Stimulated activated CD4-positive, alpha-beta T cell treated with anti-CD3 and anti-CD28 coated beads, TNF-alpha, amount 100 ng/mL, for 48 hours (primary cell): ENCODE results near the gene DBNDD1.
"Not testable (repeated sequence)": the region's sequence is repeated elsewhere in the genome, so short reads cannot be mapped to it uniquely, and the experiment has no call there.

ENCODE experiments used
- DNase-seq, 3 donors: peaks; one replicate each; pipeline ENCODE4 v3.0.0-alpha.2; 2020; ENCODE audit warnings: low read depth in 3 of 3

Gene DBNDD1, protein sequence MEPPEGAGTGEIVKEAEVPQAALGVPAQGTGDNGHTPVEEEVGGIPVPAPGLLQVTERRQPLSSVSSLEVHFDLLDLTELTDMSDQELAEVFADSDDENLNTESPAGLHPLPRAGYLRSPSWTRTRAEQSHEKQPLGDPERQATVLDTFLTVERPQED

DNA sequence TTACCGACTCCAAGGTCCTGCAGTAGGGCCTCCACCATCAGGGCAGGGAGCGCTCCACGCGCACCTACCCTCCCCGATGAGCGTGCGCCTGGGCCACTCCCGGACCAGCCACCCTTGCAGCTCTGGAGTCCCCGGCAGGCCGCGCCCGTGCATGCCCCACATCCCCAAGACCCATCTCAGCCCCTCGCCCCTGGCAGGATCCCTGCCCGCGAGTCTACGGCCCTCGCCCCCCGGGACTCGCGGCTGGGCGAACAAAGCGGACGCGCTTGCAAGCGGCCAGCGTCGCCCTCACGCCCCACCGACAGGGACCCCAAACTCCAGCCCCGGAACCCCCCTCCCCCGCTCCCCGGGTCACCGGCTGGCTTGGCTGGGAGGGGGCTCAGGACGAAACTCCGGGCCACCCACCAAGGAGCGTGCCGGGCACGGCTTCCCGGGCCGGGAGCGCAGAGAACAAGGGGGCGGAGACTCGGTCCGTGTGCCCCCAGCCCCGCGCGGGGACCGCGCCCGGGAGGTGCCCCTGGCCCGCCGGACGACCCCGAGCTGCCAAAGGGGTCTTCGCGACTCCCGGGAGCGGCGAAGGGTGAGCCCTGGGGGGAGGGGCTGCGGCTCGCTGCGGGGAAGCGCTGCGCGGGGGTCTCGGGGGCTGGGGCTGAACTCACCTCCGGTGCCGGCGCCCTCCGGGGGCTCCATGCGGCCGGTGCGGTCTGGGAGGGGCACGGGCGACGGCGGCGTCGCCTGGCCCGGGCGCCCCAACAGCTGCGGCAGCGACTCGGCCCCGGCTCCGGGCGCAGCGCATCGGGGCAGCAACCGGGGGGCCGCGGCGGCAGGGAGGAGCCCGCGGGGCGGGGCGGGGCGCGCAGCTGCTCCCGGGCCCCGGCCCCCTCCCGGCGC lies at the start of gene DBNDD1:
DBNDD1 (minus strand) TSS at position 805 of the 891 bp plus-strand sequence; CDS start at position 690, 115 bp downstream.
- no peak for DNase-seq

GRCh38 chr16:90061437-90061836 lies 42.2 kb upstream of the DBNDD1 start:
- DNase-seq, result no peak

DNA sequence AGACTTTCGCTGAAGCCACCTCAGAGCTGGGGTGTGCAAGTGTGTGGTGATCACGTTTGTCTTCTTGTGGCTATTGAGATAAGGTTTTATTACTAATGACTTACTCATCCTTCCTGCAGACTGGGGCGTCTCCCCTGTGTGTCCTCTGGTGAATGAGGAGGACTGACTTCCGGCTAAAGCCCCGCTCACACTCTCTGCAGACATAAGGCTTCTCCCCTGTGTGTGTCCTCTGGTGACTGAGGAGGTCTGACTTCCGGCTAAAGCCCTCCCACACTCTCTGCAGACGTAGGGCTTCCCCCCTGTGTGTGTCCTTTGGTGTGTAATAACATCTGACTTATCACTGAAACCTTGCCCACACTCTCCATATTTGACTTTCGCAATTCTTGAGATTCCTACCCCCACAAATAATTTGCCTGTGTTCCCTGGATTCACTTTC lies 38.5 kb upstream of the DBNDD1 start:
- DNase-seq, result peak in 2 of 3 donors; percentile 15 to 20

DNA sequence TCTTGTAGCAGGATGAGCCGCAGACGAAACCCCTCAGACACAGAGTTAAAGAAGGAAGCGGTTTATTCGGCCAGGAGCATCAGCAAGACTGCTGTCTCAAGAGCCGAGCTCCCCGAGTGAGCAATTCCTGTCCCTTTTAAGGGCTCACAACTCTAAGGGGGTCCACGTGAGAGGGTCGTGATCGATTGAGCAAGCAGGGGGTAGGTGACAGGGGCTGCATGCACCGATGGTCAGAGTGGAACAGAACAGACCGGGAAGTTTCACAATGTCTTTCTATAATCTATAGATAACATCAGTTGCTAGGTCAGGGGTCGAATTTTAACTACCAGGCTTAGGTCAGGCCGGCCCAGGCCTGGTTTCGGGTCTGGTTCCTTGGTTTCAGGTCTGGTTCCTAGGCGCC lies 37.3 kb upstream of the DBNDD1 start:
- DNase-seq, result not testable (repeated sequence)

DNA sequence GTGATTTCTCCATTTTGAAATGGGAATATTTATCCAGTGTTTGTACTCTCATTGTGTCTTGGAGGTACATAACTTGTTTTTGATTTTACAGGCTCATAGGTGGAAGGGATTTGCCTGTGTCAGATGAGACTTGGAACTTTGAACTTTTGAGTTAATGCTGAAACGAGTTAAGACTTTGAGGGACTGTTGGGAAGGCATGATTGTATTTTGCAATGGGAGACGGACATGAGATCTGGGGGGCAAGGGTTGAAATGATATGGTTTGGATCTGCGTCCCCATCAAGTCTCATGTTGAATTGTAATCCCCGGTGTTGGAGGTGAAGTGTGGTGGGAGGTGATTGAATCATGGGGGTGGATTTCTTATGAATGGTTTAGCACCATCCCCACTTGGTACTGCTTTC lies 36.1 kb upstream of the DBNDD1 start:
- DNase-seq, result no peak

DNA sequence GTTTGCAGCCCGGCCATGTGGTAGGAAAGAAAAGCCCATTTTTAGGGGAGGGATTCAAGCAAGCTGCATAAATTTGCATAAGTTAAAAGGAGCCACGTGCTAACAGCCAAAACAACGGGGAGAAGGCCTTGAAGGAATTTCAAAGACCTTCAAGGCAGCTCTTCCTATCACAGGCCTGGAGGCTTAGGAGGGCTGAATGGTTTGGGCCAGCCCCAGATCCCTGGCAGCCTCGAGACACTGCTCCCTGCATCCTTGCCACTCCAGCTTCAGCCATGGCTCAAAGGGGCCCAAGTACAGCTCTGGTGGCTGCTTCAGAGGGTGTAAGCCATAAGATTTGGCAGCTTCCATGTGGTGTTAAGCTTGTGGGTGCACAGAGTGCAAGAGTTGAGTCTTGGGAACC lies 35.3 kb upstream of the DBNDD1 start:
- no peak for DNase-seq

DNA sequence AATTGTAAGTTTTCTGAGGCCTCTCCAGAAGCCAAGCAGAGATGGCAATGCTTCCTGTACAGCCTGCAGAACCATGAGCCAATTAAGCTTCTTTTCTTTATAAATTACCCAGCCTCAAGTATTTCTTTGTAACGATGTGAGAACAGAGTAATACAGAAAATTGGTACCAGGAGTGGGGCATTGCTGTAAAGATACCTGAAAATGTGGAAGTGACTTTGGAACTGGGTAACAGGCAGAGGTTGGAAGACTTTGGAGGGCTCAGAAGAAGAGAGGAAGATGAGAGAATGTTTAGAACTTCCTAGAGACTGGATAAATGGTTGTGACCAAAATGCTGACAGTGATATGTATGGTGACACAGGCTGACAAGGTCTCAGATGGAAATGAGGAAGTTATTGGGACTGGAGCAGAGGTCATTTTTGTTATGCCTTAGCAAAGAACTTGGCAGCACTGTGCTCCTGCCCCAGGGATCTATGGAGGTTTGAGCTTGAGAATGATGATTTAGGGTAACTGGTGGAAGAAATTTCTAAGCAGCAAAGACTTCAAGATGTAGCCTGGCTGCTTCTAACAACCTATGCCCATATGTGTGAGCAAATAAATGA lies 34.7 kb upstream of the DBNDD1 start:
- no peak for DNase-seq

- DNase-seq, result no peak
These were observed 31.7 kb upstream of the DBNDD1 start for GRCh38 chr16:90050969-90051368.

DNA sequence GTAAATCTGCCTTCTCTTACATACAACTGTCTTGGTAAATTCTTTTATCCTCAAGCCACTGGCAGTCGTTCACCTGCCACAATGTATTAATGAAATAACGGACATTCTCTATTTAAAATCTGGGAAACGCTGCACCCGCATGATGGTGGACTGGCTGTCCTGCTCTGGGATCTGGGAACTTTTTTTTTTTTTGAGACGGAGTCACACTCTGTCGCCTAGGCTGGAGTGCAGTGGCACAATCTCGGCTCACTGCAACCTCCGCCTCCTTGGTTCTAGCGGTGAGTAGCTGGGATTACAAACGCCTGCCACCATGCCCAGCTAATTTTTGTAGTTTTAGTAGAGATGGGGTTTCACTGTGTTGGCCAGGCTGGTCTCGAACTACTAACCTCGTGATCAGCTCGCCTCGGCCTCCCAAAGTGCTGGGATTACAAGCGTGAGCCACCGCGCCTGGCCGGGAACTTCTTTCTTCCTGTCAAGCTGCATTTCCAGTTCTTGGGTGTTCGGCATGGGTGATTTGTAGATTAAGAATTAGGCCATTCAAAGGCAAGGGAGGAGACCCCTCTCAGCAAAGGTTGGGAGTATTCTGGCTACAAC lies 29.6 kb upstream of the DBNDD1 start:
- DNase-seq, result no peak

DNA sequence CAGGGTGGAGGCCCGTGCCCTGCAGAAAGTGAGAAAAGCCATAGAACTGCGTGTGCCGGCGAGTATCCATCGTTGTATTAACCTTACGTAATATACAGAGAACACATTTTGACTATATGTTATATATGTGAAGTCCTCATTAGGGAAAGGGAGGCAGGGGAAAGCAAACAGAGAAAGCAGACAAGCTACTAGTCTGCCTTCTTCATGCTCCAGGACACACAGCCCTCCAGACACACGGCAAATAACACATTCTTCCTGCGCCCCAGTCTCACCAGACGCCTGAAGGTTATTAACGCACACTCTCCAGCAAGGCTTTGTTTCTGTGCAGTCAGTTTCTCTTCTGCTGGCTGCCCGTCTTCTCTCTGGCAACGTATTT lies 29.1 kb upstream of the DBNDD1 start:
- no peak for DNase-seq

- DNase-seq, result no peak
These were observed 28.6 kb upstream of the DBNDD1 start for GRCh38 chr16:90047714-90048346.

GRCh38 chr16:90046971-90047713 lies 27.9 kb upstream of the DBNDD1 start:
- DNase-seq, result no peak

DNA sequence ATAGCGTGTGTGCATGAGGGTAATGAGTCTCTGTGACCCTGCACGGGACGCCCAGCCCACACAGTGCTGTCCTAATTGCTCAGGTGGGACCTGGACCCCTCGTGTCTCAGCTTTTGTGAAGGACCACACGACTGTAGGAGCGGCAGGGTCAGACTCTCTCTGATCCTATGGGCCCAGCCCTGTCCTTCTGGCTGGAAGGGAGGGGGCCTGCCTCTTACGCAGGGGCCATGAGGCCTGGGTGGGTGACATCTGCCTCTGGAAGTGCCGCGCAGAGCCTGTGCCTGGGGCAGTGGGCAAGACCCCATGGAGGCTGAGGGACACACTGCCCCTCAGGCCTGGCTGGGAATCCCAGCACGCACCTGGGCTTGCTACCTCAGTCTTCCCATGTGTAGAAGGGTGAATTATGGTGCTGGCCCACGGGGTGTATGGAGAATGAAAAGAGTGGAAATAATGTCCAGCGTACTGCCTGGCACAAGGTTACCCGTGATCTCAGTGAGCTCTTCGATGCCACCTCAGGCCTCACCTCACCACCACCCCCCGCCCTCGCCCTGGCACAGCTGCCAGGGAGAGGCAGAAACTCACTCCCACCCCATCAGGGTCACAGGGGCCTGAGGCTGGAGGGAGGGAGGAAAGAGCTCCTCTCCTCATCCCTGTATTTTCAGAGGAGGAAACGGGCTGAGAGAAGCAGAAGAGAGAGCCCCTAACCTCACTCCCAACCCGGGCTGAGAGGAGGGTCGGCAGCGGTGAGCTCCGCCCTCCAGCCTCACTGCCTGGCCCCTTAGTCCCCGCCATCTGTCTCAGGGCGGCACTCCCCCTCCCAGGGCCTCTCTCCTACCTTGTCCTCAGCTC lies 27.1 kb upstream of the DBNDD1 start:
- DNase-seq, result no peak

- no peak for DNase-seq
These were observed 24.9 kb upstream of the DBNDD1 start for GRCh38 chr16:90044111-90044551.

GRCh38 chr16:90043526-90043925 lies 24.3 kb upstream of the DBNDD1 start:
- no peak for DNase-seq

- DNase-seq, result no peak
These were observed 23.8 kb upstream of the DBNDD1 start for GRCh38 chr16:90042946-90043514.

- no peak for DNase-seq
These were observed 22.7 kb upstream of the DBNDD1 start for GRCh38 chr16:90041896-90042473.

- no peak for DNase-seq
These were observed 21.1 kb upstream of the DBNDD1 start for GRCh38 chr16:90040152-90041023.

GRCh38 chr16:90037276-90037675 lies 18.0 kb upstream of the DBNDD1 start:
- no peak for DNase-seq
